Transverse colon (tissue), 4 donors: ENCODE results near the gene CLP1. TPM values are rescaled to one million over a fixed set of nuclear protein-coding genes. Genes with fewer than 3 reads are reported as not detected.
"Not testable (repeated sequence)": the region's sequence is repeated elsewhere in the genome, so short reads cannot be mapped to it uniquely, and the experiment has no call there.

Experiments
- DNase-seq: peaks from one replicate; pipeline ENCODE4 v3.0.0-alpha.2; 2019
- H3K27ac ChIP-seq, 4 donors: fragments of 200-600 bp; sonication (generic); 2 replicates each; pipeline ENCODE4 v1.5.1; 2016 to 2018; ENCODE audit warnings: inconsistent platforms in 4 of 4
- H3K27me3 ChIP-seq: fragments of 200-600 bp; sonication (generic); 2 replicates; pipeline ENCODE4 v1.5.1; 2017; ENCODE audit warnings: inconsistent platforms
- H3K36me3 ChIP-seq, 4 donors: fragments of 200-600 bp; sonication (generic); 2 replicates each; pipeline ENCODE4 v1.5.1; 2017 to 2019; ENCODE audit warnings: inconsistent platforms in 4 of 4
- H3K4me1 ChIP-seq, 4 donors: fragments of 200-600 bp; sonication (generic); 2 replicates each; pipeline ENCODE4 v1.5.1; 2017 to 2020; ENCODE audit warnings: inconsistent platforms in 4 of 4
- H3K4me3 ChIP-seq, 4 donors: fragments of 200-600 bp; sonication (generic); 1 replicate in 1 of 4; 2 replicates in 3 of 4; pipeline versions ENCODE4 v1.5.1 to v1.6.1; 2017 to 2019; ENCODE audit warnings: inconsistent platforms in 4 of 4
- H3K9me3 ChIP-seq, 2 donors: fragments of 200-600 bp; sonication (generic); 2 replicates each; pipeline ENCODE4 v1.5.1; 2017 to 2019; ENCODE audit warnings: inconsistent platforms in 2 of 2
- EP300 ChIP-seq: sonication (generic); formaldehyde crosslinking; IDR thresholded peaks from one replicate; pipeline ENCODE4 v1.6.1; 2017; ENCODE audit warnings: antibody characterized with exemption, low read depth
- POLR2A ChIP-seq: fragments of 450-650 bp; IDR thresholded peaks from one replicate; pipeline ENCODE4 v1.6.1; 2016; ENCODE audit warnings: antibody characterized with exemption, mild to moderate bottlenecking, moderate library complexity
- POLR2AphosphoS5 ChIP-seq, 3 donors: sonication (generic); formaldehyde crosslinking; IDR thresholded peaks; one replicate each; pipeline ENCODE4 v1.6.1; 2016; ENCODE audit warnings: antibody characterized with exemption in 3 of 3
- WGBS, 2 donors: methylation state at CpG; one replicate each; pipeline ENCODE4 v1.1.5; 2018; ENCODE audit warnings: low coverage in 1 of 2; 5-methylcytosine and 5-hydroxymethylcytosine counted together
- in situ Hi-C, 4 donors: fragments of 200-750 bp; cut with MboI; loops; one replicate each; pipeline versions ENCODE4 v1.15.0 to v1.15.1; 2017; ENCODE audit warnings: low sequenced_read_pairs in 3 of 4, low pct_ligation_motif_present in 1 of 4, low pct_unique_long_range_greater_than_20kb in 1 of 4
- intact Hi-C: fragments of 100-400 bp; cut with DNase I; formaldehyde crosslinking; loops from one replicate; pipeline ENCODE4 v1.15.1; 2023; ENCODE audit warnings: low total_unique reads
- total RNA-seq, 4 donors: library from RNA; depleted of rRNA; stranded (reverse); fragments of >200 nt; gene quantifications; one replicate each; pipeline ENCODE4 v1.1.0, GENCODE V29; 2016
- TF ChIP-seq, protein P1 (sequence below), 5 experiments: fragments of 200-600 bp in 3 of 5; fragments of 450-650 bp in 2 of 5; sonication (generic) in 3 of 5; IDR thresholded peaks; 1 replicate in 2 of 5; 2 replicates in 3 of 5; pipeline ENCODE4 v1.5.1; 2016 to 2017; ENCODE audit warnings: antibody characterized with exemption in 5 of 5, inconsistent platforms in 3 of 5, mild to moderate bottlenecking in 2 of 5, moderate library complexity in 1 of 5

Gene CLP1
- total RNA-seq, 4 donors from 2014 or later: 10.0 to 24.7 (median 11.6) TPM; not detected in 1

DNA sequence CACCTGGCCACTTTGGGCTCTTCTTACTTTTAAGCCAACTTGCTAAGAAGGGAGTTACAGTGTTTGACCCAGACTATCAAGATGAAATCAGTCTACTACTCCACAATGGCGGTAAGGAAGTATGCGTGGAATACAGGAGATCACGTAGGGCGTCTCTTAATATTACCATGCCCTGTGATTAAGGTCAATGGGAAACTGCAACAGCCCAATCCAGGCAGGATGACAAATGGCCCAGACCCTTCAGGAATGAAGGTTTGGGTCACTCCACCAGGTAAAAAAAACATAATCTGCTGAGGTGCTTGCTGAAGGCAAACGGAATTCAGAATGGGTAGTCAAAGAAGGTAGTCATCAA lies 6.8 kb upstream of the CLP1 start:
- no peak overlapping the region for H3K4me3 ChIP-seq
- TF ChIP-seq EP300: no peak
- TF ChIP-seq POLR2A: no peak
- TF ChIP-seq, protein P1, sequence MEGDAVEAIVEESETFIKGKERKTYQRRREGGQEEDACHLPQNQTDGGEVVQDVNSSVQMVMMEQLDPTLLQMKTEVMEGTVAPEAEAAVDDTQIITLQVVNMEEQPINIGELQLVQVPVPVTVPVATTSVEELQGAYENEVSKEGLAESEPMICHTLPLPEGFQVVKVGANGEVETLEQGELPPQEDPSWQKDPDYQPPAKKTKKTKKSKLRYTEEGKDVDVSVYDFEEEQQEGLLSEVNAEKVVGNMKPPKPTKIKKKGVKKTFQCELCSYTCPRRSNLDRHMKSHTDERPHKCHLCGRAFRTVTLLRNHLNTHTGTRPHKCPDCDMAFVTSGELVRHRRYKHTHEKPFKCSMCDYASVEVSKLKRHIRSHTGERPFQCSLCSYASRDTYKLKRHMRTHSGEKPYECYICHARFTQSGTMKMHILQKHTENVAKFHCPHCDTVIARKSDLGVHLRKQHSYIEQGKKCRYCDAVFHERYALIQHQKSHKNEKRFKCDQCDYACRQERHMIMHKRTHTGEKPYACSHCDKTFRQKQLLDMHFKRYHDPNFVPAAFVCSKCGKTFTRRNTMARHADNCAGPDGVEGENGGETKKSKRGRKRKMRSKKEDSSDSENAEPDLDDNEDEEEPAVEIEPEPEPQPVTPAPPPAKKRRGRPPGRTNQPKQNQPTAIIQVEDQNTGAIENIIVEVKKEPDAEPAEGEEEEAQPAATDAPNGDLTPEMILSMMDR (IDR thresholded peaks at IDR 0.05): no peak
- no peak for TF ChIP-seq POLR2AphosphoS5 (IDR thresholded peaks at IDR 0.05)
- no peaks in the 10 kb centered on the region for H3K9me3 ChIP-seq
- no peaks in the 10 kb centered on the region for H3K36me3 ChIP-seq
- intact Hi-C loops: no loop called here
- H3K4me1 ChIP-seq: peaks cover 3 to 45% (median 5%) of the 10 kb centered on the region in 4 donors
- H3K27me3 ChIP-seq: peaks cover 49% of the 10 kb centered on the region
- WGBS, 2 donors: 84 to 85% methylated on average over 4 to 5 of the region's 5 CpGs
- no peak for DNase-seq
- H3K27ac ChIP-seq: no peak overlapping the region
- in situ Hi-C loops: no loop called here

DNA sequence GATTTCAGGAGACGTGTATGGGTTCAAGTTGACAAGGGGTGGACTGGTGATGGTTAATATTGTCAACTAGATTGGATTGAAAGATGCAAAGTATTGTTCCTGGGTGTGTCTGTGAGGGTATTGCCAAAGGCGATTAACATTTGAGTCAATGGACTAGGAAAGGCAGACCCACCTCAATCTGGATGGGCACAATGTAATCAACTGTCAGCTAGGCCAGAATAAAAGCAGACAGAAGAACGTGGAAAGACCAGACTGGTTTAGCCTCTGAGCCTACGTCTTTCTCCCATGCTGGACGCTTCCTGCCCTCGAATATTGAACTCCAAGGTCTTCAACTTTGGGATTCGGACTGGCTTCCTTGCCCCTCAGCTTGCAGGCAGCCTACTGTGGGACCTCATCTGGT lies 6.2 kb upstream of the CLP1 start:
- in situ Hi-C loops (no loop called here), intact Hi-C loops (no loop called here)
- H3K4me1 ChIP-seq: peaks cover 3 to 40% (median 4%) of the 10 kb centered on the region in 4 donors

DNA sequence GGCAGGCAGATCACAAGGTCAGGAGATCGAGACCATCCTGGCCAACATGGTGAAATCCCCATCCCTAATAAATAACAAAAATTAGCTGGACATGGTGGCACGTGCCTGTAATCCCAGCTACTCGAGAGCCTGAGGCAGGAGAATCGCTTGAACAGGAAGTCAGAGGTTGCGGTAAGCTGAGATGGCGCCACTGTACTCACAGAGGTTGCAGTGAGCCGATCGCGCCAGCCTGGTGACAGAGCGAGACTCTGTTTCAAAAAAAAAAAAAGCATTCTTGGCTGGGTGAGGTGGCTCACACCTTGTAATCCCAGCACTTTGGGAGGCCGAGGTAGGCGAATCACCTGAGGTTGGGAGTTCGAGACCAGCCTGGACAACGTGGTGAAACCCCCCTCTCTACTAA lies 5.3 kb upstream of the CLP1 start:
- in situ Hi-C loops, H3K36me3 ChIP-seq, H3K27ac ChIP-seq, H3K4me3 ChIP-seq, H3K9me3 ChIP-seq, DNase-seq, intact Hi-C loops: not testable (repeated sequence)
- peaks cover 35% of the 10 kb centered on the region for H3K27me3 ChIP-seq
- peaks cover 3 to 39% (median 11%) of the 10 kb centered on the region in 4 donors for H3K4me1 ChIP-seq
- 80 to 82% methylated on average over 6 to 14 of the region's 14 CpGs for WGBS, 2 donors

More for the DNA sequence above, 6.2 kb upstream of the CLP1 start:
- Histone ChIP-seq H3K27ac (no peak overlapping the region), H3K27me3 (peaks cover 43% of the 10 kb centered on the region), H3K4me3 (no peak overlapping the region), H3K9me3 (no peaks in the 10 kb centered on the region), H3K36me3 (no peaks in the 10 kb centered on the region)
- DNase-seq: no peak
- TF ChIP-seq EP300: no peak
- TF ChIP-seq, protein P1 (IDR thresholded peaks at IDR 0.05): no peak
- no peak for TF ChIP-seq POLR2AphosphoS5 (IDR thresholded peaks at IDR 0.05)
- no peak for TF ChIP-seq POLR2A
- 83 to 95% methylated on average over 4 to 7 of the region's 7 CpGs for WGBS, 2 donors

DNA sequence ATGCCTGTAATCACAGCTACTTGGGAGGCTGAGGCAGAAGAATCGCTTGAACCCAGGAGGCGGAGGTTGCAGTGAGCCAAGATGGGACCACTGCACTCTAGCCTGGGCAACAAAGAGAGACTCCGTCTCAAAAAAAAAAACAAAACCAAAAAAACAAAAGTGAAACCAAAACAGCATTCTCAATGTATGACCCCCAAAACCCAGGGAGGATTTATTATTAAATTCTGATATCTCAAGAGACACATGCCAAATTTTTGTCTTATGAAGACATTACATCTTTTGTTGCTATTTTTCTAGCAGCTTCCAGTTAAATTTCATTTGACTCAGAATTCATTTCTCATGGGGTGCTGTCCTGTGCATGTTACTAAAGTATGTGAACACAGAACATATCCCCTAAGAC lies 4.9 kb upstream of the CLP1 start:
- no peaks in the 10 kb centered on the region for H3K9me3 ChIP-seq
- intact Hi-C loops (no loop called here), in situ Hi-C loops (no loop called here)
- peak overlapping the region in 2 of 4 donors; percentile 16 to 17 for H3K27ac ChIP-seq
- no peaks in the 10 kb centered on the region for H3K36me3 ChIP-seq
- DNase-seq: no peak
- peaks cover 30% of the 10 kb centered on the region for H3K27me3 ChIP-seq
- WGBS, 2 donors: 64 to 86% methylated on average over 3 of the region's 3 CpGs
- TF ChIP-seq EP300: no peak
- TF ChIP-seq, protein P1 (IDR thresholded peaks at IDR 0.05): no peak
- no peak for TF ChIP-seq POLR2AphosphoS5 (IDR thresholded peaks at IDR 0.05)
- no peak for TF ChIP-seq POLR2A
- H3K4me1 ChIP-seq: peaks cover 0 to 34% (median 11%) of the 10 kb centered on the region in 4 donors
- no peak overlapping the region for H3K4me3 ChIP-seq

DNA sequence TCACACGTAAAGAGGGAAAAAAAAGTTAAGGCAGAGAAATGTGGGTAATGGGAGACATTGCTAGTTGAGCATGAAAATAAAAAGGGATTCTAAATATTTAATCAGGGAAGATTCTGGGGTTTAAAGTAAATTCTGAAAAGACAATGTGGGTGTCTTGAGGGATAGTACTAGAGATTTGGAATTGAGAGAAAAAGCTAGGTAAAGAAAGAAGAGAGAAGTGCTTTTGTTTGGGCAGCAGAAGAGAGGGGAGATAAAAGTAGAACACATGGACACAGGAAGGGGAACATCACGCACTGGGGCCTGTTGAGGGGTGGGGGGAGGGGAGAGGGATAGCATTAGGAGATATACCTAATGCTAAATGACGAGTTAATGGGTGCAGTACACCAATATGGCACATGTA lies 4.4 kb upstream of the CLP1 start:
- Histone ChIP-seq H3K27me3 (peaks cover 25% of the 10 kb centered on the region), H3K9me3 (no peaks in the 10 kb centered on the region), H3K36me3 (no peaks in the 10 kb centered on the region), H3K4me3 (no peak overlapping the region), H3K4me1 (peaks cover 1 to 31% (median 12%) of the 10 kb centered on the region in 4 donors), H3K27ac (peak overlapping the region in 2 of 4 donors; percentile 16 to 17)
- TF ChIP-seq, protein P1 (IDR thresholded peaks at IDR 0.05): no peak
- TF ChIP-seq POLR2A: no peak
- no peak for TF ChIP-seq POLR2AphosphoS5 (IDR thresholded peaks at IDR 0.05)
- no peak for TF ChIP-seq EP300
- no peak for DNase-seq
- intact Hi-C loops (no loop called here), in situ Hi-C loops (no loop called here)
- 31 to 72% methylated on average over 2 to 3 of the region's 3 CpGs for WGBS, 2 donors
